HUES64 (cell line): ENCODE measurements around the gene TARBP2.

Experiments
- H3K27ac ChIP-seq: 2 replicates; pipeline ENCODE4 v1.7.0; 2013; ENCODE audit warnings: low read depth, low read length, inconsistent platforms
- H3K27me3 ChIP-seq: 2 replicates; pipeline ENCODE4 v1.6.1; 2013; ENCODE audit warnings: mild to moderate bottlenecking, low read length; ENCODE audit not compliant: insufficient read depth
- H3K36me3 ChIP-seq: 2 replicates; pipeline ENCODE4 v1.6.1; 2013; ENCODE audit warnings: mild to moderate bottlenecking, low read length; ENCODE audit not compliant: insufficient read depth
- H3K4me1 ChIP-seq: 2 replicates; pipeline ENCODE4 v1.6.1; 2013; ENCODE audit warnings: mild to moderate bottlenecking, low read length, moderate library complexity; ENCODE audit not compliant: insufficient read depth
- H3K4me3 ChIP-seq: 2 replicates; pipeline ENCODE4 v1.5.1; 2013; ENCODE audit warnings: mild to moderate bottlenecking, low read length, moderate library complexity
- H3K9ac ChIP-seq: 2 replicates; pipeline ENCODE4 v1.6.1; 2013; ENCODE audit warnings: mild to moderate bottlenecking, low read depth, low read length
- H3K9me3 ChIP-seq: 2 replicates; pipeline ENCODE4 v1.6.1; 2013; ENCODE audit warnings: low read depth, low read length; ENCODE audit not compliant: insufficient read depth
- WGBS: fragments of 150-250, 120-280 bp; methylation state at CpG from one replicate; pipeline ENCODE4 v1.1.7; 2013; ENCODE audit warnings: missing lambda C conversion rate; 5-methylcytosine and 5-hydroxymethylcytosine counted together

TARBP2 gene

GRCh38 chr12:53485955-53486735 is 14.9 kb upstream of the TARBP2 start:
- no peak overlapping the region for H3K9ac ChIP-seq
- no peaks in the 10 kb centered on the region for H3K9me3 ChIP-seq
- 98% methylated on average over 10 of the region's 10 CpGs for WGBS
- no peaks in the 10 kb centered on the region for H3K4me1 ChIP-seq
- H3K27ac ChIP-seq = no peak overlapping the region
- no peaks in the 10 kb centered on the region for H3K27me3 ChIP-seq
- H3K36me3 ChIP-seq = peaks cover 55% of the 10 kb centered on the region
- H3K4me3 ChIP-seq = no peak overlapping the region

GRCh38 chr12:53486736-53487487 is 14.2 kb upstream of the TARBP2 start:
- 91% methylated on average over 17 of the region's 17 CpGs for WGBS
- Histone ChIP-seq H3K27ac (no peak overlapping the region), H3K4me3 (no peak overlapping the region), H3K4me1 (no peaks in the 10 kb centered on the region), H3K9ac (no peak overlapping the region), H3K27me3 (no peaks in the 10 kb centered on the region), H3K9me3 (no peaks in the 10 kb centered on the region), H3K36me3 (peaks cover 48% of the 10 kb centered on the region)

- H3K27ac ChIP-seq = no peak overlapping the region
- H3K4me1 ChIP-seq = peaks cover 10% of the 10 kb centered on the region; the same call in 1 of the 2 replicates
- H3K9ac ChIP-seq = no peak overlapping the region
- H3K27me3 ChIP-seq = no peaks in the 10 kb centered on the region
- no peaks in the 10 kb centered on the region for H3K9me3 ChIP-seq
- H3K36me3 ChIP-seq = peaks cover 24% of the 10 kb centered on the region
- 93% methylated on average over 5 of the region's 5 CpGs for WGBS
- H3K4me3 ChIP-seq = no peak overlapping the region
Measured at GRCh38 chr12:53489242-53489864, 11.7 kb upstream of the TARBP2 start.

DNA sequence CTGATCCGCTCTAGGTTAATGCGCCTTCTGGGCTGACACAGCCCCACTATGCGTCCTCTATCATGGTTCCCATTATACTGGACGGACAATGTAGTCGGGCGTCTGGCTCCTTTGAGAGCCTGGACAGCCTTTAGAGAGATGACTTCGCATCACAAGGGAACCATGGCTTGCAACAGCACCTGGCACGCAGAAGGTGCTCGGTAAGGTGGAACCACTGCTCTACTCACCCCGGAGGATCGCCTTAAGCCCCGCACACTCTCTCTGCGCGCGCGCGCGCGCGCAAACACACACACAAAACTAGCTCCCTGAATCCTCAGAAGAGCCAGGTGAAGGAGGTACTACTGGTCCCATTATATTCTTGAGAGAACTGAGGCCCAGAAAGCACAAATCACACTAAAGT is 8.9 kb upstream of the TARBP2 start:
- Histone ChIP-seq H3K9me3 (no peaks in the 10 kb centered on the region), H3K27me3 (no peaks in the 10 kb centered on the region), H3K36me3 (no peaks in the 10 kb centered on the region), H3K4me1 (peaks cover 23% of the 10 kb centered on the region), H3K27ac (peak overlapping the region; percentile 81), H3K9ac (peak overlapping the region; percentile 76), H3K4me3 (peak overlapping the region; percentile 63)
- 62% methylated on average over 20 of the region's 20 CpGs for WGBS

GRCh38 chr12:53492830-53493609 is 8.1 kb upstream of the TARBP2 start:
- Histone ChIP-seq H3K27ac (peak overlapping the region; percentile 81), H3K9ac (peak overlapping the region; percentile 76), H3K27me3 (no peaks in the 10 kb centered on the region), H3K4me1 (peaks cover 27% of the 10 kb centered on the region), H3K9me3 (no peaks in the 10 kb centered on the region), H3K4me3 (peak overlapping the region; percentile 63), H3K36me3 (no peaks in the 10 kb centered on the region)
- 1% methylated on average over 51 of the region's 52 CpGs for WGBS

GRCh38 chr12:53493610-53494391 is 7.3 kb upstream of the TARBP2 start:
- H3K4me1 ChIP-seq = peaks cover 33% of the 10 kb centered on the region
- peak overlapping the region; percentile 48 for H3K9ac ChIP-seq
- H3K9me3 ChIP-seq = no peaks in the 10 kb centered on the region
- H3K4me3 ChIP-seq = peak overlapping the region; percentile 63
- WGBS = 28% methylated on average over 11 of the region's 11 CpGs
- peak overlapping the region; percentile 68; the same call in 1 of the 2 replicates for H3K27ac ChIP-seq
- H3K36me3 ChIP-seq = no peaks in the 10 kb centered on the region
- no peaks in the 10 kb centered on the region for H3K27me3 ChIP-seq

DNA sequence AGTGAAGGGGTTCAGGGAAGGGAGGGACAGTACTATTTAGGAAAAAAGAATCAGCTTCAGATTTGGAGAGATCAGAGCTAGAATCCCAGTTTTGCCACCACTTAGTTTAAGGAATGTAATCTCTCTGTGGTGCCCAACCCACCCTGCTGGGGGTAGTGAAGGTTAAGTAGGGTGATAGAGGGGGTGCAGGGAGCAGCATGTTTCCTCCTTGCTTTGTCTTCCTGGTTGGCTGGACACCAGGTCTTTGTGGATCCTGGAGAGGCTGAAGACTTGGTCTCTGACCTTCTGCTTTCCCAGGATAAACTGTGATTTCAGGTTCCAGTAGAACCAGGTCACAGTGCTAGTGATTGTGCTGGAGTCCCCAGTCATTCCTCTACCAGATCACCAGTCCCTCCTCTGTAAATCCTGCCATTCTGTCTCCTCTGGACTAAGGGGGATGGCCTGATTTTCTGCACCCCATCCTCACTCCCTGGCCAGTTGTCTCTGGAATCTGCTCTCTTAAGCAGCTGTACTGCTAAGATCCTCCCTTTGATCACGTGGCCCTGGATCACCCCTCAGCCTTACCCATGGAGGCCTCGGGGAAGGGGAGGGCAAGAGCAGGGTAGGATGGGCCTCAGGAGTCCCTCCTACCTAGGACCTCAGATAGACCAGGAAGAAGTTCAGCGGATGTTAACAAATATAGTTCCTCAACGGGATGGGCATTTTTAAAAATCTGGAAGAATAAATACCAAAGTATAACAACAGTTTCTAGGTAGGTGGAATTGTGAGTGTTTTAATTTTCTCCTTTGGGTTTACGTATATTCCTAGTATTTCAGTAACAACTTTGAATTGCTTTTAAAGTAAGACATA is 5.0 kb upstream of the TARBP2 start:
- Histone ChIP-seq H3K4me1 (peaks cover 40% of the 10 kb centered on the region), H3K27me3 (no peaks in the 10 kb centered on the region), H3K9me3 (no peaks in the 10 kb centered on the region), H3K4me3 (peak overlapping the region; percentile 22; the same call in 1 of the 2 replicates), H3K9ac (peak overlapping the region; percentile 8; the same call in 1 of the 2 replicates), H3K36me3 (no peaks in the 10 kb centered on the region), H3K27ac (peak overlapping the region; percentile 30; the same call in 1 of the 2 replicates)
- WGBS = 51% methylated on average over 3 of the region's 5 CpGs

DNA sequence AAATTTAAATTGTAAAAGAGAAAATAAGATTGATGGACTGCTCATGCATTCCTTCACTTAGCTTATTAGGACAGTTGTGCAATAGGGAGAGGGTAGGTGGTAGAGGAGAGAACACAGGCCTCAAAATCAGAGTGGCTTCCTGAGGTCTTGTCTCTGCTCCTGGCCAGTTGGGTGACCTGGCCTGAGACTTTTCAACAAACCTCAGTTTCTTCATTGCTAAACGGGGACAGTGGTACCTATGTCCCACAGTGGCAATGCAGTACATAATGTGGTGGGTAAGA is 4.4 kb upstream of the TARBP2 start:
- H3K27ac ChIP-seq = no peak overlapping the region
- H3K36me3 ChIP-seq = no peaks in the 10 kb centered on the region
- no peaks in the 10 kb centered on the region for H3K9me3 ChIP-seq
- peaks cover 43% of the 10 kb centered on the region for H3K4me1 ChIP-seq
- H3K4me3 ChIP-seq = no peak overlapping the region
- no peak overlapping the region for H3K9ac ChIP-seq
- WGBS = 100% methylated on average over 1 of the region's 1 CpG
- H3K27me3 ChIP-seq = no peaks in the 10 kb centered on the region

- Histone ChIP-seq H3K9me3 (no peaks in the 10 kb centered on the region), H3K27me3 (no peaks in the 10 kb centered on the region), H3K27ac (no peak overlapping the region), H3K36me3 (no peaks in the 10 kb centered on the region), H3K4me1 (peaks cover 46% of the 10 kb centered on the region), H3K9ac (no peak overlapping the region), H3K4me3 (no peak overlapping the region)
- 96% methylated on average over 3 of the region's 3 CpGs for WGBS
Measured at GRCh38 chr12:53497461-53497860, 3.6 kb upstream of the TARBP2 start.
